CD4-positive, alpha-beta T cell treated with Interleukin-15 for 1 hour (primary cell): ENCODE measurements around the gene SLC26A2.
A peak's percentile ranks its signal among the peaks of the same experiment; 100 is the strongest.

Experiments
- DNase-seq: peaks from one replicate; pipeline ENCODE4 v3.0.0-alpha.2; 2020

SLC26A2 gene

GRCh38 chr5:149962601-149963300 is 2.2 kb downstream of the SLC26A2 start:
- DNase-seq = no peak

GRCh38 chr5:149963729-149964128 is 3.2 kb downstream of the SLC26A2 start:
- DNase-seq = no peak

- DNase-seq = no peak
Measured at GRCh38 chr5:149966946-149967345, 6.4 kb downstream of the SLC26A2 start.

GRCh38 chr5:149969181-149969930 is 8.8 kb downstream of the SLC26A2 start:
- no peak for DNase-seq

- no peak for DNase-seq
Measured at GRCh38 chr5:149975409-149975808, 14.9 kb downstream of the SLC26A2 start.

GRCh38 chr5:149979896-149980295 is 19.3 kb downstream of the SLC26A2 start:
- DNase-seq = no peak

GRCh38 chr5:149981206-149981605 is 20.6 kb downstream of the SLC26A2 start:
- no peak for DNase-seq

GRCh38 chr5:149982505-149982904 is 21.9 kb downstream of the SLC26A2 start:
- DNase-seq = no peak

- no peak for DNase-seq
Measured at GRCh38 chr5:149988126-149988525, 27.6 kb downstream of the SLC26A2 start.

GRCh38 chr5:149990518-149991376 is 30.2 kb downstream of the SLC26A2 start:
- DNase-seq = peak; percentile 65

GRCh38 chr5:149993471-149993870 is 32.9 kb downstream of the SLC26A2 start:
- DNase-seq = no peak

GRCh38 chr5:149995385-149996204 is 35.0 kb downstream of the SLC26A2 start:
- DNase-seq = no peak

- no peak for DNase-seq
Measured at GRCh38 chr5:149996205-149996890, 35.8 kb downstream of the SLC26A2 start.

GRCh38 chr5:149998281-149998680 is 37.7 kb downstream of the SLC26A2 start:
- DNase-seq = no peak

GRCh38 chr5:149999359-149999758 is 38.8 kb downstream of the SLC26A2 start:
- DNase-seq = no peak

- no peak for DNase-seq
Measured at GRCh38 chr5:149999866-150000255, 39.3 kb downstream of the SLC26A2 start.

GRCh38 chr5:150000256-150000989 is 39.9 kb downstream of the SLC26A2 start, which contains the start of the genes HMGXB3 and TIGD6:
Gene HMGXB3, plus strand, starts transcription at chr5:150000739. Its CDS starts 4,114 bp downstream, at chr5:150004853.
Gene TIGD6, minus strand, starts transcription at chr5:150000654. Its CDS starts 4,306 bp downstream, at chr5:149996348.
- peak; percentile 93 for DNase-seq

- DNase-seq = peak; percentile 26
Measured at GRCh38 chr5:150000990-150001659, 40.6 kb downstream of the SLC26A2 start.

- peak; percentile 73 for DNase-seq
Measured at GRCh38 chr5:150001660-150002486, 41.3 kb downstream of the SLC26A2 start.
